Thymus (tissue), 11 donors: Measurements from ENCODE around the gene GTF2H4. TPM values are rescaled to one million over a fixed set of nuclear protein-coding genes. Genes with fewer than 3 reads are reported as not detected.

ENCODE experiments used
- DNase-seq, 9 donors: peaks; one replicate each; pipeline ENCODE4 v3.0.0-alpha.2; 2013; ENCODE audit warnings: low spot score in 9 of 9, low read depth in 6 of 9, missing footprints in 1 of 9
- H3K27ac ChIP-seq, 2 donors: one replicate each; pipeline ENCODE4 v1.5.1; 2013; ENCODE audit warnings: control low read depth in 1 of 2, low read depth in 1 of 2, low read length in 1 of 2, mild to moderate bottlenecking in 1 of 2, moderate library complexity in 1 of 2
- H3K27me3 ChIP-seq, 2 donors: one replicate each; pipeline ENCODE4 v1.5.1; 2013; ENCODE audit warnings: low read length in 1 of 2; ENCODE audit not compliant: control insufficient read depth in 2 of 2, insufficient read depth in 1 of 2
- H3K36me3 ChIP-seq, 2 donors: one replicate each; pipeline ENCODE4 v1.5.1; 2013; ENCODE audit warnings: low read length in 1 of 2, mild to moderate bottlenecking in 1 of 2, moderate library complexity in 1 of 2; ENCODE audit not compliant: control insufficient read depth in 2 of 2, insufficient read depth in 2 of 2
- H3K4me1 ChIP-seq, 2 donors: one replicate each; pipeline ENCODE4 v1.5.1; 2013; ENCODE audit warnings: low read length in 2 of 2; ENCODE audit not compliant: control insufficient read depth in 2 of 2, insufficient read depth in 2 of 2
- H3K4me3 ChIP-seq, 2 donors: one replicate each; pipeline ENCODE4 v1.5.1; 2013; ENCODE audit warnings: low read length in 2 of 2, control low read depth in 1 of 2, mild to moderate bottlenecking in 1 of 2
- H3K9me3 ChIP-seq, 2 donors: one replicate each; pipeline ENCODE4 v1.5.1; 2013; ENCODE audit warnings: low read length in 1 of 2, mild to moderate bottlenecking in 1 of 2; ENCODE audit not compliant: control insufficient read depth in 2 of 2, insufficient read depth in 1 of 2
- WGBS: extraction: QIAGEN DNeasy Blood & Tissue Kit; methylation state at CpG from one replicate; pipeline ENCODE4 v1.1.7; 2013; 5-methylcytosine and 5-hydroxymethylcytosine counted together
- polyA plus RNA-seq: library from polyadenylated mRNA; stranded (reverse); fragments of 200-250 nt; gene quantifications from one replicate; pipeline ENCODE4 v1.2.3, GENCODE V29; 2013
- total RNA-seq: library from RNA; stranded (reverse); fragments of 120-200 nt; gene quantifications from one replicate; pipeline ENCODE4 v1.2.4, GENCODE V29; 2013
- donor health status: healthy.

The GTF2H4 gene
- total and polyA plus RNA-seq, 2 donors = 12.9 to 35.4 TPM

DNA sequence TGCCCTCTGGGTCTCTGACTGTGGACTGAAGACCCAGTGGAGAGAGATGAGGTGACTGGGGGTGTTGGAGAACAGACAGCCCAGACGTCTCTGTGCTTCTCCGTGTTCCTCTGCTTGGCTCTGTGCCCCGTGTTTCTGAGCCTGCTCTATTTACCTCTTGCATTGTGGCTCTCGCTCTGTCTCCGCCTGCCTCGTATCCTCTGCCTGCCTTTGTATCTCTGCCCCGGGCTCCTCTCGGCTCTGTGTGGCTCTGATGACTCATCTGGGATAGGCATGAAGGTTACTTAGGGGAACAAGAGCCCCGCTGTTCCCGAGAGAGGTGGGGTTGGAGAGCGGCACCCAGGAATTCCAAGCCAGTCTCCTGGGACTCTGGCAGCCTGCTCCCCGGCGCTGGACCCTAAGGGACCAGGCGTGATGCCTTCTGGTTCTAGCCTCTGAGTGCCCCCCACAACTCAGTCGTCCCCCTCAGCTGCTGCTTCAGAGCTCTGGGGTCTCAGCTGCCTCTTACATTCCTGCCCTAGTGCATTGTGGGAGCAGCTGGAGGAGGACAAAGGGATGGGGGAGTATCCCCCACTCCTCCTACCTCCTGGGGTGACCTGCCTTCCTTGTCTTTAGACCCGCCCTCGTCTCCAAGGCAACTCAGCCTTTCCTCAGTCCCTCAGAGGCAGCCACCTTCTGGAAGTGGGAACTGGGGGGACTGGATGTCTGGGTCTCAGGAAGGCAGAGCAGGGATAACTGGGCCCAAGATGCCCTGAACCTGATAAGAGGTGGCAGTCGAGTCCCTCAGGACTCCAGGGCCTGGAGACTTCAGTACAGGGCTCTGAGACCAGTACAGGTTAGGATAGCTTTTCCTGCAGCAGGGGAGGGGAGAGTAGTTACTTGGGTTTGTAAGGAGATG is 21.8 kb upstream of the GTF2H4 start:
- peaks cover 30 to 76% of the 10 kb centered on the region in 2 donors for H3K4me1 ChIP-seq
- WGBS = 69% methylated on average over 18 of the region's 18 CpGs
- peak in 2 of 9 donors; percentile 35 to 62 for DNase-seq
- no peaks in the 10 kb centered on the region for H3K9me3 ChIP-seq
- peak overlapping the region; percentile 68 to 84 for H3K4me3 ChIP-seq
- H3K27me3 ChIP-seq = peaks cover 0 to 27% of the 10 kb centered on the region in 2 donors
- peak overlapping the region; percentile 56 to 74 for H3K27ac ChIP-seq
- H3K36me3 ChIP-seq = peaks cover 17 to 27% of the 10 kb centered on the region in 2 donors

DNA sequence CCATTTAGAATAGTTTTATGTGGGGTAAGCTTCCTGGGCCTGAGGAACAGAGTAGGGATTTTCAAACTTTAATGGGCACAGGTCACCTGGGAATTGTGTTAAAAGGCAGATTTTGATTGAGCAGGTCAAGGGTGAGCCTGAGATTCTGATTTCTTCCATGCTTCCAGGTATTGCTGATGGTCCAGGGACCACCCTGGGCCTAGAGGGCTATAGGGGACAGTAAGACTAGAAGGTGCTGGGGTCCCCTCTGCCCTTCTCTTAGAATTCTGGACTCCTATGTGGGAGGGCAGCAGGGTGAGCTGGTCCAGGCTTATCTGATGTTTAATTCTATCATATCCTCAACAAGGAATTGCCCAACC is 21.1 kb upstream of the GTF2H4 start:
- peaks cover 0 to 29% of the 10 kb centered on the region in 2 donors for H3K27me3 ChIP-seq
- H3K9me3 ChIP-seq = no peaks in the 10 kb centered on the region
- no peak overlapping the region for H3K27ac ChIP-seq
- H3K4me1 ChIP-seq = peaks cover 30 to 70% of the 10 kb centered on the region in 2 donors
- DNase-seq = no peak
- no peak overlapping the region for H3K4me3 ChIP-seq
- H3K36me3 ChIP-seq = peaks cover 17 to 28% of the 10 kb centered on the region in 2 donors

DNA sequence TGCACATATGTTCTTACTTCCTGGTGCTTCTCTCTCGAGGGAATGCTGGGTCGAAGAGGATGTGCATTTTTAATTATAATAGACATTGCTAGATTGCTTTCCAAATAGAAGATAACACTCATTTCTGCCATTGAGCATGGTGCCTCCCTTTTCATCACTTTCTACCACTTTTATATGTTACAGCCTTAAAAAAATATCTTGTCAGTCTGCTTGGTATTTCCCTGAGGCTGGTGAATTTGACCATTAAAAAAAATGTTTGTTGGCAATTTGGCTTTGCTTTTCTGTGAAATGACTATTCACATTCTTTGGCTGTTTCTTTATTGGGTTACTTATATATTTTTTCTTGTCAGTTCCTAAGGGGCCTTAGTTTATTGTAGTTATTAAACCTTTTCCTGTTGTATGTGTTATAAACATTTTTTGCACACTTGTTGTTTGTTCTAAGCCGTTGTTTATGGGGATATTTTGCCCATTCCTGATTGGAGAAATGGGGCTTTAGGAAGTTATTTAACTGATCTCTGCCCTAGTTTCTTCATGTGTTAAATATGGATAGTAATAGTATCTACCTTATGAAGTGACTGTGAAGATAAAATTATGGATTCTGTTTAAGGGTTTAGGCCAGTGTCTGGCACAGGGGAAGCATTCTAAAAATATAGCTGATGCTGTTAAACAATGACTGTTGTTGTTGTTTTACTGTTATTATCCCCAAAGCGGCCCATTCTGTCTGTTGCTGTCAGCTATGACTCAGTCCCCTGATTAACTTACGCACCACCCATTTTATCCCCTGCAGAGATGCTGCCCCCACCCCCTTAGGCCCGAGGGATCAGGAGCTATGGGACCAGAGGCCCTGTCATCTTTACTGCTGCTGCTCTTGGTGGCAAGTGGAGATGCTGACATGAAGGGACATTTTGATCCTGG is 19.8 kb upstream of the GTF2H4 start:
- H3K36me3 ChIP-seq = peaks cover 23 to 40% of the 10 kb centered on the region in 2 donors
- H3K4me3 ChIP-seq = no peak overlapping the region
- H3K4me1 ChIP-seq = peaks cover 27 to 57% of the 10 kb centered on the region in 2 donors
- H3K9me3 ChIP-seq = no peaks in the 10 kb centered on the region
- peaks cover 0 to 33% of the 10 kb centered on the region in 2 donors for H3K27me3 ChIP-seq
- 92% methylated on average over 6 of the region's 6 CpGs for WGBS
- H3K27ac ChIP-seq = no peak overlapping the region
- DNase-seq = no peak

DNA sequence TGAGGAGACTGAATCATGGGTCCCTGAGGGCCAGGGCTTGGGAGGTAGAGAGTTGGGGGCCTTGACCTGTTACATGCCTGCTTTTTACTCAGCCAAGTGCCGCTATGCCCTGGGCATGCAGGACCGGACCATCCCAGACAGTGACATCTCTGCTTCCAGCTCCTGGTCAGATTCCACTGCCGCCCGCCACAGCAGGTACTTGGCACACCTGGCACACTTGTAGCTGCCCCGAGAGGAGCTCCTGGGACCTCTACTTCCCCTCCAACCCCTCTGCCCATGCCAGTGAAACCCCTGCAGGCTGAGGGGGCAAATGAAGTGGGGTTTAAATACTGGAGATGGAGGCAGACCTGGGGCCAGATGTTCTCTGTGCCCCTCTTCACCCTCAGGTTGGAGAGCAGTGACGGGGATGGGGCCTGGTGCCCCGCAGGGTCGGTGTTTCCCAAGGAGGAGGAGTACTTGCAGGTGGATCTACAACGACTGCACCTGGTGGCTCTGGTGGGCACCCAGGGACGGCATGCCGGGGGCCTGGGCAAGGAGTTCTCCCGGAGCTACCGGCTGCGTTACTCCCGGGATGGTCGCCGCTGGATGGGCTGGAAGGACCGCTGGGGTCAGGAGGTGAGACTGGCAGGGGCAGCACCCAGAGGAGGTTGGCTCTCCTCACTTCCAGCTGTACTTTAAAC is 19.1 kb upstream of the GTF2H4 start:
- Histone ChIP-seq H3K27me3 (peaks cover 0 to 31% of the 10 kb centered on the region in 2 donors), H3K9me3 (no peaks in the 10 kb centered on the region), H3K27ac (no peak overlapping the region), H3K4me1 (peaks cover 20 to 49% of the 10 kb centered on the region in 2 donors), H3K4me3 (no peak overlapping the region), H3K36me3 (peaks cover 28 to 46% of the 10 kb centered on the region in 2 donors)
- DNase-seq = no peak
- WGBS = 97% methylated on average over 18 of the region's 18 CpGs

DNA sequence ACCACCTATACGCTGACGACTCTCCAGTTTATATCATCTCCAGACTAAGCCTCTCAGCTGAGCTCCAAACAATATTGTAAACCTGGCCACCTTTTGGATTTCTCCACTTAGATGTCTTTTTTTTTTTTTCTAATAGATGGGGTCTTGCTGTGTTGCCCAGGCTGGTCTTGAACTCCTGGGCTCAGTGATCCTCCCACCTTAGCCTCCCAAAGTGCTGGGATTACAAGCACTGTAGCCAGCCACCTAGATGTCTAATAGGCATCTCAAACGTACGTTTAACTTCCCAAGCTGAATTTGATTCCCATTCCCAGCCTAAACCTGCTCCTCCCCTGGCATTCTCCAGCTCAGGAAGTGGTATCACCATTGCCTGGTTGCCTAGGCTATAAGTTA is 18.5 kb upstream of the GTF2H4 start:
- WGBS = 99% methylated on average over 4 of the region's 4 CpGs
- peaks cover 20 to 49% of the 10 kb centered on the region in 2 donors for H3K4me1 ChIP-seq
- H3K36me3 ChIP-seq = peaks cover 34 to 50% of the 10 kb centered on the region in 2 donors
- H3K27me3 ChIP-seq = peaks cover 0 to 31% of the 10 kb centered on the region in 2 donors
- no peak for DNase-seq
- no peak overlapping the region for H3K27ac ChIP-seq
- no peaks in the 10 kb centered on the region for H3K9me3 ChIP-seq
- H3K4me3 ChIP-seq = no peak overlapping the region

DNA sequence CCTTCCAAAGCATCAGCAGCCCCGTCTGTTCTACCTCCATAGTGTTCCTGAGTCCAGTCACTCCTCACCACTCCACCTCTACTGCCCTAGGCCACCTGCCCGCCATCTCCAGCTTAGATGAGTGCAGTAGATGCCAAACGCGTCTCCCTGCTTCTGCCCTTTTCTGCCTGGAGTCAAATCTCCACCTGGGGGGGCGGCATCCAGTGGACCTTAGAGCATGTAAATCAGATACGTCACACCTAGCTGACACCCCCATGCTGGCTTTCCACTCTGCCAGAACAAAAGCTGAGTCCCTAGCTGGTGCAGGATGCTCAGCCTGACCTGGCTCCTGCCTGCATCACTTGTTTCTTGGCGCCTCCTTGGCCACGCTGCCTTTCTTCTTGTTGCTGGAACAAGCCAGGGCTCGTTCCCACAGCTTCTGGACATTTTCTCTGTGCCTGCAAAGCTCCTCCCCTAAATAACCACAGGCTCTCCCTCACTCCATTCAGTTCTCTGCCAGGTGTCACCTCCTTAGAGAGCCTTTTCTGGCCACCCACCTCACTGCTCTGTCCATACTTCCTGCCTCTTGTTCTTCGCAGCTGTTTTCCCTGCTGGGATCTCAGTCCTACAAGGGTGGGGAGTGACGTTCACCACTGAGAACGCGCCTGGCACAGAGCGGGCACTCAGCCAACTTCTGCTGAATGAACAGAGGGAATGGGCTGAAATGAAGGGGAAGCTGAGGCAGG is 17.9 kb upstream of the GTF2H4 start:
- Histone ChIP-seq H3K4me3 (no peak overlapping the region), H3K9me3 (no peaks in the 10 kb centered on the region), H3K4me1 (peaks cover 18 to 44% of the 10 kb centered on the region in 2 donors), H3K27ac (peak overlapping the region in 1 of 2 donors; percentile 25), H3K27me3 (peaks cover 0 to 27% of the 10 kb centered on the region in 2 donors), H3K36me3 (peaks cover 36 to 54% of the 10 kb centered on the region in 2 donors)
- whole genome bisulfite sequencing = 76% methylated on average over 14 of the region's 14 CpGs
- peak in 1 of 9 donors; percentile 32 for DNase-seq

DNA sequence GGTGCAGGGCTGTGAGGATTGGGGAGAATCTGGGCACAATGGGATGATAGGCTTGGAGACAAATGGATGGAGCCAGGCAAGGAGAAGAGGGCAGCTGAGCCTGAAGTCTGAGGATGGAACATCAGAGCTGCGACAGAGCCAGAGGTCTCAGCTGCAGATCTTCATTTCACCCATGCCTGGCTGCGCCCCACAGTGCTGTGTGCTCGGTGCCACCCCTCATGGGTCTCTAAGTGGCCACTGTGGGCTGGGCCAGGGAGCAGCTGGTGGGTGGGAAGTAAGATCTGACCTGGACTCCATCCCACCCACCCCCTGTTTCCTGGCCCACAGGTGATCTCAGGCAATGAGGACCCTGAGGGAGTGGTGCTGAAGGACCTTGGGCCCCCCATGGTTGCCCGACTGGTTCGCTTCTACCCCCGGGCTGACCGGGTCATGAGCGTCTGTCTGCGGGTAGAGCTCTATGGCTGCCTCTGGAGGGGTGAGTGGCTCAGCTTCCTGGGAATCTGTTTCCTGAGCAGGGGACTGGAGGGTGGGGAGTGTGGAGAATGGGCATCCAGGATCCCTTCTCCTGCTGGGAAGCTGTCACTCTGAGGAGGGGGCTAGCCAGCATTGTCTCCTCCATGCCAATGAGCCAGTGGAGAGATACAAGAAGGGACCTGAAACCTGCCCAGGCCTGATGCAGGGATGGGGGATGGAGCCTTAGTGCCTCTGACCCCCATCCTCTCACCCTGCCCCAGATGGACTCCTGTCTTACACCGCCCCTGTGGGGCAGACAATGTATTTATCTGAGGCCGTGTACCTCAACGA is 17.2 kb upstream of the GTF2H4 start:
- no peaks in the 10 kb centered on the region for H3K9me3 ChIP-seq
- H3K4me1 ChIP-seq = peaks cover 10 to 44% of the 10 kb centered on the region in 2 donors
- H3K36me3 ChIP-seq = peaks cover 42 to 61% of the 10 kb centered on the region in 2 donors
- 95% methylated on average over 12 of the region's 12 CpGs for WGBS
- H3K4me3 ChIP-seq = no peak overlapping the region
- no peak for DNase-seq
- H3K27me3 ChIP-seq = peaks cover 0 to 20% of the 10 kb centered on the region in 2 donors
- no peak overlapping the region for H3K27ac ChIP-seq

DNA sequence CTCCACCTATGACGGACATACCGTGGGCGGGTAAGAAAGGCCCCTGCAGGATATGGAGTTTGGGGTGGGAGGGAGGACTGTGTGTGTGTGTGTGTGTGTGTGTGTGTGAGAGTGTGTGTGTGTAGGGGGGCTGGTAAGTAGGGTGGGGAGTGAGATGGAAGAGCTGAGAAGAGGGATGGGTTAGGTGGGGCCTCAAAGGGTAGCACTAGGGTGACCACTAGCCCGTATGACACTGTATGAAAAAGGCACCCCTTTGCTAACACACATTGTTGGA is 16.6 kb upstream of the GTF2H4 start:
- DNase-seq = no peak
- WGBS = 94% methylated on average over 4 of the region's 4 CpGs
- no peaks in the 10 kb centered on the region for H3K9me3 ChIP-seq
- H3K27ac ChIP-seq = no peak overlapping the region
- no peak overlapping the region for H3K4me3 ChIP-seq
- H3K4me1 ChIP-seq = peaks cover 5 to 44% of the 10 kb centered on the region in 2 donors
- peaks cover 0 to 15% of the 10 kb centered on the region in 2 donors for H3K27me3 ChIP-seq
- peaks cover 47 to 65% of the 10 kb centered on the region in 2 donors for H3K36me3 ChIP-seq
